Measurements from ENCODE around the gene GBP5. TPM values are rescaled to one million over a fixed set of nuclear protein-coding genes. Genes with fewer than 3 reads are reported as not detected.
"Not testable (repeated sequence)": the region's sequence is repeated elsewhere in the genome, so short reads cannot be mapped to it uniquely, and the experiment has no call there.

The GBP5 gene
- total and polyA plus RNA-seq, 12 donors: 0.18 to 31.0 (median 2.4) TPM

DNA sequence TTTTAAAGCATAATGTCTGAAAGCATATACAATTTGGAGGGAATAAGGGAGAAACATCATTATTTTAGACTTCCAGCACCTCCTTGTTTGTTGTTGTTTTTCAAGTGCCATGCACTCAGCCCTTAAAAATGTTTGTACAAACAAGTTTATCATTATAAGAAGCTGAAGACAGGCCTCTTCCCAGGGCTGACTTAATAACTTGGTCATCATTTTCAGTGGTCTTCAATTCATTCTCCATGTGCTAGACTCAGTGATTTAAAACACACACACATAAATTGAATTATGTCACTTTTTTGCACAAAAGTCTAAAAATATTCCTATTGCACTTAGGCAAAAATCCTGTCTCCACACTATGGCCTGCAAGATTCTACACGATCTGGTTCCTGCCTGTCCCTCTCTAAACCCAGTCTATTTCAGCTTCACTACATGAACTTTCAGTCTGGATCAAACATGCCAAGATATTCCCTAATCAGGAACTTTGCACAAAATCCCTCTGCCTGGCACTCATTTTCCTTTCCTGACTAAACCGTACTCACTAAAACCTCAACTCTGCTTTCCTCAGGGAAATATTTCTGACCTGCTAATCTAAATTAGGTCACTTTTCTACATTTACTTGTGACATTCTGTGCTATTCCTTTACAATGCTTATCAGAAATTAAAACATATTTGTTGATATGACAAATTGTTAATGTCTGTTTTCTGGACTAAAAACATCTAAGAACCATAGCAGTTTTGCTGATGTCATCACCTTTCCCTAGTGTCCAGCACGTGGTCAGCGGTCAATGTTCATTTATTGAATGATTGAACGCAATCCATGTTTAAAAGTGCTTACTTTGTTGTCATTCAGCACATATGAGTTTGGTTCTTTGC lies 14.8 kb upstream of the GBP5 start:
- intact Hi-C loops (cut with DNase I): no loop called here
- 53 to 63% (median 60%) methylated on average over 5 of the region's 5 CpGs for WGBS, 4 donors

DNA sequence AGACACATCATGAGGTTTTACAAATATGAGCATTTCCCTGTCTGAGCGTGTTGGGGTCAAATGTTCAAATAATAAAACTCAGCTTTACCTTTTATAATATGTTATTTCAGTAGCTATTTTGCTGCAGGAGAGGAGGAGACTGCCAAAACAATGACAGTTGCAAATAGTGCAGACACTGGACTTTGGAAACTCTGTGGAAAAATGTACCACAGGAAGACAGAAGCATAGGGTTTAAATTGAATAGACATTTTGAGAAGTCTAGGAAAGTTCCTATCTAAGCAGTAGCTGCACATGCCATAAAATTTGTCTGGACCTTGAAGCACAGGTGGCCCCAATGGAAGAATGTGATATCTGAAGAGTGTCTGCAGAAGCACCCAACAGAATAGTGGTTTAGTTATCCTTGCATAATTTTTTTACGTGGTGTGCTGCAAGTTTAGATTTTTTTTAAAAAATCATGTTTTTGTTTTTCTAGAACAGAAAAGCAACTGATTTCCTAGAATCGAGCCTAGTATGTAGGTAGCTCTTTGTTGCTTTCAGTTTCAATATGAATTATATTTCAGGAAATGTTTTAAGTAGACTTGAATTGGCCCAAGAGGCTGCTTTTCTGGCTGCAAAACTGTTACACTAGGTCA lies 14.0 kb upstream of the GBP5 start:
- WGBS, 4 donors: 38 to 49% (median 39%) methylated on average over 3 of the region's 3 CpGs
- Histone ChIP-seq H3K36me3 (replicated peaks in 1 of 2) (no peaks in the 10 kb centered on the region), H3K27me3 (no peaks in the 10 kb centered on the region), H3K4me3 (peak overlapping the region in 1 of 4 donors; percentile 14), H3K27ac (peak overlapping the region in 2 of 5 donors; percentile 13 to 45), H3K4me1 (replicated peaks in 1 of 2) (peaks cover 0 to 12% of the 10 kb centered on the region in 2 donors), H3K9me3 (replicated peaks in 1 of 3) (no peaks in the 10 kb centered on the region)
- intact Hi-C loops (cut with DNase I): no loop called here
- DNase-seq: no peak
- no peak for TF ChIP-seq POLR2A (IDR thresholded peaks at IDR 0.05)
- TF ChIP-seq, protein P1, sequence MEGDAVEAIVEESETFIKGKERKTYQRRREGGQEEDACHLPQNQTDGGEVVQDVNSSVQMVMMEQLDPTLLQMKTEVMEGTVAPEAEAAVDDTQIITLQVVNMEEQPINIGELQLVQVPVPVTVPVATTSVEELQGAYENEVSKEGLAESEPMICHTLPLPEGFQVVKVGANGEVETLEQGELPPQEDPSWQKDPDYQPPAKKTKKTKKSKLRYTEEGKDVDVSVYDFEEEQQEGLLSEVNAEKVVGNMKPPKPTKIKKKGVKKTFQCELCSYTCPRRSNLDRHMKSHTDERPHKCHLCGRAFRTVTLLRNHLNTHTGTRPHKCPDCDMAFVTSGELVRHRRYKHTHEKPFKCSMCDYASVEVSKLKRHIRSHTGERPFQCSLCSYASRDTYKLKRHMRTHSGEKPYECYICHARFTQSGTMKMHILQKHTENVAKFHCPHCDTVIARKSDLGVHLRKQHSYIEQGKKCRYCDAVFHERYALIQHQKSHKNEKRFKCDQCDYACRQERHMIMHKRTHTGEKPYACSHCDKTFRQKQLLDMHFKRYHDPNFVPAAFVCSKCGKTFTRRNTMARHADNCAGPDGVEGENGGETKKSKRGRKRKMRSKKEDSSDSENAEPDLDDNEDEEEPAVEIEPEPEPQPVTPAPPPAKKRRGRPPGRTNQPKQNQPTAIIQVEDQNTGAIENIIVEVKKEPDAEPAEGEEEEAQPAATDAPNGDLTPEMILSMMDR (IDR thresholded peaks at IDR 0.05): no peak

More for the DNA sequence above, 14.8 kb upstream of the GBP5 start:
- Histone ChIP-seq H3K36me3 (replicated peaks in 1 of 2) (no peaks in the 10 kb centered on the region), H3K27me3 (no peaks in the 10 kb centered on the region), H3K27ac (peak overlapping the region in 2 of 5 donors; percentile 13 to 45), H3K9me3 (replicated peaks in 1 of 3) (no peaks in the 10 kb centered on the region), H3K4me1 (replicated peaks in 1 of 2) (peaks cover 0 to 12% of the 10 kb centered on the region in 2 donors), H3K4me3 (no peak overlapping the region)
- TF ChIP-seq POLR2A (IDR thresholded peaks at IDR 0.05): no peak
- TF ChIP-seq, protein P1 (IDR thresholded peaks at IDR 0.05): no peak
- DNase-seq: no peak

DNA sequence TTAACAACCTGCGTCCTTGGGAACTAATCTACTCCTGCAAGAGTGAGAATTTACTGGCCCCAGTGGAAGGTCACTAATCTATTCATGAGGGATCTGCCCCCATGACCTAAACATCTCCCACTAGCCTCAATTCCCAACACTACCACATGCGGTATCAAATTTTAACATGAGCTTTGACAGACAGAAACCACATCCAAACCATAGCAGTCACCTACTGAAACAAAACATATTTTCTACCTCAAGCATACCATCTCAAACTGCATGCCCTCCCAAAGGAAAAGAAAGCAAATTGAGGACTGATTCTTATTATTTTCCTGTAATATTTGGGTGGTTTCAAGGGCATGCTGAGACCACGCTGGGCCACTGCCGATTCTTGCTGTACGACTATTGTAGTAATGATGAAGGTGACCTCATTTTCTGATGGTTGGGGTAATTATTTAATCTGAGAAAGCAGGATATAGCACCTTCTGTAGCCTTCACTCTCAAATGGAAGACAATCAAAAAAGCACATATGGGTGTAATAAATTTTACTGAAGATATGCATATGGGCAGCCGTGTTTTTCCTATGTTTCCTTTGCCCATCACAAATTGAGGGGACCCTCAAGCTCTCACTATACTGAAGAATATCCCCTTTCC lies 13.2 kb upstream of the GBP5 start:
- H3K9me3 ChIP-seq (replicated peaks in 1 of 3): no peaks in the 10 kb centered on the region
- peaks cover 0 to 12% of the 10 kb centered on the region in 2 donors for H3K4me1 ChIP-seq (replicated peaks in 1 of 2)
- intact Hi-C loops (cut with DNase I): no loop called here
- 89 to 92% (median 91%) methylated on average over 6 of the region's 6 CpGs for WGBS, 4 donors
- no peaks in the 10 kb centered on the region for H3K27me3 ChIP-seq
- no peaks in the 10 kb centered on the region for H3K36me3 ChIP-seq (replicated peaks in 1 of 2)
- H3K27ac ChIP-seq: peak overlapping the region in 1 of 5 donors; percentile 13
- H3K4me3 ChIP-seq: no peak overlapping the region
- TF ChIP-seq, protein P1 (IDR thresholded peaks at IDR 0.05): no peak
- TF ChIP-seq POLR2A (IDR thresholded peaks at IDR 0.05): no peak
- no peak for DNase-seq

DNA sequence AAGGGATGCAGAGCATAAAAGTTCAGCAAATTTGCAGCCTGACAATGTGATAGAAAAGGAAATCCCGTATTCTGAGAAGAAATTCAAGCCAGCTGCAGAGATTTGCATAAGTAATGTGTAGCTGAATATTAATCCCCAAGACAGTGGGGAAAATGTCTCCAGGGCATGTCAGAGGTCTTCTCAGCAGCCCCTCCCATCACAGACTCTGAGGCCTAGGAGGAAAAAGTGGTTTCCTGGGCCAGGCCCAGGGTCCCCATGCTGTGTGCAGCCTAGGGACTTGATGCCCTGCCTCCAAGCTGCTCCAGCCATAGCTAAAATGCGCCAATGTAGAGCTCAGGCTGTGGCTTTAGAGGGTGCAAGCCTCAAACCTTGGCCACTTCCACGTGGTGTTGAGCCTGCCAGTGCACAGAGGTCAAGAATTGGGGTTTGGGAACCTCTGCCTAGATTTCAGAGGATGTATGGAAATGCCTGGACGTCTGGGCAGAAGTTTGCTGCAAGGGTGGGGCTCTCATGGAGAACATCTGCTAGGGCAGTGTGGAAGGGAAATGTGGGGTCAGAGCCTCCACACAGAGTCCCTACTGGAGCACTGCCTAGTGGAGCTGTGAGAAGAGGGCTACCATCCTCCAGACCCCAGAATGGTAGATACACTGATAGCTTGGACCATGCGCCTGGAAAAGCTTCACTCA lies 11.6 kb upstream of the GBP5 start:
- intact Hi-C loops (cut with DNase I); H3K27ac ChIP-seq; H3K27me3 ChIP-seq; DNase-seq; H3K9me3 ChIP-seq (replicated peaks in 1 of 3); H3K36me3 ChIP-seq (replicated peaks in 1 of 2); H3K4me3 ChIP-seq: not testable (repeated sequence)
- peaks cover 0 to 12% of the 10 kb centered on the region in 2 donors for H3K4me1 ChIP-seq (replicated peaks in 1 of 2)
- WGBS, 4 donors: 80 to 85% (median 82%) methylated on average over 4 to 5 of the region's 5 CpGs
